Astrocyte (in vitro differentiated cells and primary cell): ENCODE results near the gene CCDC28B. TPM values are rescaled to one million over a fixed set of nuclear protein-coding genes. Genes with fewer than 3 reads are reported as not detected.

Experiments
- DNase-seq: peaks from one replicate; pipeline ENCODE4 v3.0.0-alpha.2; 2010; ENCODE audit warnings: low read depth
- FAIRE-seq: peaks from 2 replicates; lab custom pipeline; 2011; peaks lifted over from hg19 to GRCh38; lab: Jason Lieb, UNC
- H2AFZ ChIP-seq: 2 replicates; pipeline ENCODE4 v1.6.0; 2012; ENCODE audit warnings: low read depth, low read length, inconsistent platforms
- H3K27ac ChIP-seq: 2 replicates; pipeline ENCODE4 v1.5.1; 2011; ENCODE audit warnings: low read depth, low read length, inconsistent platforms
- H3K27me3 ChIP-seq: 2 replicates; pipeline ENCODE4 v1.6.0; 2011; ENCODE audit warnings: low read length, inconsistent platforms; ENCODE audit not compliant: insufficient read depth
- H3K36me3 ChIP-seq: 2 replicates; pipeline ENCODE4 v1.5.1; 2011; ENCODE audit warnings: low read length, inconsistent platforms; ENCODE audit not compliant: insufficient read depth
- H3K4me1 ChIP-seq: 2 replicates; pipeline ENCODE4 v1.5.1; 2011; ENCODE audit warnings: low read length, inconsistent platforms; ENCODE audit not compliant: insufficient read depth
- H3K4me2 ChIP-seq: 2 replicates; pipeline ENCODE4 v1.6.0; 2012; ENCODE audit warnings: low read length, inconsistent platforms
- H3K4me3 ChIP-seq: 2 replicates; pipeline ENCODE4 v1.5.1; 2011; ENCODE audit warnings: low read depth, mild to moderate bottlenecking, low read length, inconsistent platforms; ENCODE audit not compliant: insufficient read depth
- H3K79me2 ChIP-seq: 2 replicates; pipeline ENCODE4 v1.6.0; 2012; ENCODE audit warnings: mild to moderate bottlenecking, low read length, inconsistent platforms; ENCODE audit not compliant: insufficient read depth
- H3K9ac ChIP-seq: 2 replicates; pipeline ENCODE4 v1.6.0; 2012; ENCODE audit warnings: mild to moderate bottlenecking, low read length, inconsistent platforms
- H3K9me3 ChIP-seq: 2 replicates; pipeline ENCODE4 v1.5.1; 2012; ENCODE audit warnings: low read depth, mild to moderate bottlenecking, low read length, inconsistent platforms; ENCODE audit not compliant: insufficient read depth
- H4K20me1 ChIP-seq: 2 replicates; pipeline ENCODE4 v1.6.0; 2012; ENCODE audit warnings: low read length, inconsistent platforms; ENCODE audit not compliant: insufficient read depth
- H3K27ac Mint-ChIP-seq: one replicate; pipeline ENCODE4 v1.8.0; 2021; ENCODE audit warnings: mild to moderate bottlenecking, mixed read lengths; ENCODE audit not compliant: unreplicated experiment
- H3K27me3 Mint-ChIP-seq: one replicate; pipeline ENCODE4 v1.8.0; 2021; ENCODE audit warnings: low read depth, mixed read lengths; ENCODE audit not compliant: unreplicated experiment
- H3K36me3 Mint-ChIP-seq: one replicate; pipeline ENCODE4 v1.8.0; 2021; ENCODE audit warnings: low read depth, mixed read lengths; ENCODE audit not compliant: unreplicated experiment
- H3K4me1 Mint-ChIP-seq: one replicate; pipeline ENCODE4 v1.8.0; 2021; ENCODE audit warnings: low read depth, mixed read lengths; ENCODE audit not compliant: unreplicated experiment
- H3K4me3 Mint-ChIP-seq: one replicate; pipeline ENCODE4 v1.8.0; 2021; ENCODE audit warnings: mild to moderate bottlenecking, moderate library complexity, mixed read lengths; ENCODE audit not compliant: unreplicated experiment
- H3K9me3 Mint-ChIP-seq: one replicate; pipeline ENCODE4 v1.8.0; 2021; ENCODE audit warnings: mild to moderate bottlenecking, mixed read lengths; ENCODE audit not compliant: unreplicated experiment
- EZH2 ChIP-seq: IDR thresholded peaks from 2 replicates; pipeline ENCODE4 v1.6.1; 2012; ENCODE audit warnings: mild to moderate bottlenecking, low read length, inconsistent platforms; ENCODE audit not compliant: insufficient read depth
- total RNA-seq: library from RNA; stranded (reverse); gene quantifications from 2 replicates; pipeline ENCODE4 v1.2.1, GENCODE V29; 2021
- TF ChIP-seq, protein P1 (sequence below): IDR thresholded peaks from 2 replicates; pipeline ENCODE4 v1.5.1; 2011; ENCODE audit warnings: low read depth, mild to moderate bottlenecking, inconsistent platforms, low read length, moderate library complexity; ENCODE audit not compliant: insufficient read depth

The CCDC28B gene
- total RNA-seq, 1 donor from 2014 or later: 16.0 TPM

DNA sequence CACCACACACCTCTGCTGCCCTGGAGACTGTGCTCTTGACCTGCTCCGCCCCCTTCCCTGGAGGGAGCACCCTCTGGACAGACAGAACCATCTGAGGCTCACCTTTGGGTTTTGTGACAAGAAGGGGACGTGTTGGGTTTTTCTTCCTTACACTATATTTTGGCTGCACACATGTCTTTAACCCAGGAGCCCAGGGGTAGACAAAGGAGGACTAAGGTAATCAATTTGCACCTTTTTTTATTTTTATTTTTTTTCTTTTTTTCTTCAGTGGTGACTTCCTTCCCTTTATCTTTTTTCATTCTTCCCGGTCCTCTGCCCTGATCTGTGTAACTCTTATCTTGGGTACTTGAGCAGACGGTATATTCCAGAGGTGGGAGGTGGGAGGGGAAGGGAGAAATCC lies 29.4 kb upstream of the CCDC28B start:
- Histone ChIP-seq H3K36me3 (peaks cover 26% of the 10 kb centered on the region), H3K27me3 (no peaks in the 10 kb centered on the region), H4K20me1 (no peaks in the 10 kb centered on the region), H2AFZ (no peak overlapping the region), H3K9me3 (no peaks in the 10 kb centered on the region), H3K27ac (no peak overlapping the region), H3K79me2 (no peaks in the 10 kb centered on the region), H3K4me2 (no peak overlapping the region), H3K4me3 (no peak overlapping the region), H3K4me1 (no peaks in the 10 kb centered on the region), H3K9ac (no peak overlapping the region)
- no peak overlapping the region for H3K27ac Mint-ChIP-seq
- no peak for DNase-seq
- peaks cover 23% of the 10 kb centered on the region for H3K36me3 Mint-ChIP-seq
- no peak for FAIRE-seq
- H3K4me3 Mint-ChIP-seq: no peak overlapping the region
- peaks cover 11% of the 10 kb centered on the region for H3K4me1 Mint-ChIP-seq
- TF ChIP-seq, protein P1, sequence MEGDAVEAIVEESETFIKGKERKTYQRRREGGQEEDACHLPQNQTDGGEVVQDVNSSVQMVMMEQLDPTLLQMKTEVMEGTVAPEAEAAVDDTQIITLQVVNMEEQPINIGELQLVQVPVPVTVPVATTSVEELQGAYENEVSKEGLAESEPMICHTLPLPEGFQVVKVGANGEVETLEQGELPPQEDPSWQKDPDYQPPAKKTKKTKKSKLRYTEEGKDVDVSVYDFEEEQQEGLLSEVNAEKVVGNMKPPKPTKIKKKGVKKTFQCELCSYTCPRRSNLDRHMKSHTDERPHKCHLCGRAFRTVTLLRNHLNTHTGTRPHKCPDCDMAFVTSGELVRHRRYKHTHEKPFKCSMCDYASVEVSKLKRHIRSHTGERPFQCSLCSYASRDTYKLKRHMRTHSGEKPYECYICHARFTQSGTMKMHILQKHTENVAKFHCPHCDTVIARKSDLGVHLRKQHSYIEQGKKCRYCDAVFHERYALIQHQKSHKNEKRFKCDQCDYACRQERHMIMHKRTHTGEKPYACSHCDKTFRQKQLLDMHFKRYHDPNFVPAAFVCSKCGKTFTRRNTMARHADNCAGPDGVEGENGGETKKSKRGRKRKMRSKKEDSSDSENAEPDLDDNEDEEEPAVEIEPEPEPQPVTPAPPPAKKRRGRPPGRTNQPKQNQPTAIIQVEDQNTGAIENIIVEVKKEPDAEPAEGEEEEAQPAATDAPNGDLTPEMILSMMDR: no peak
- no peak for TF ChIP-seq EZH2
- no peaks in the 10 kb centered on the region for H3K9me3 Mint-ChIP-seq
- no peaks in the 10 kb centered on the region for H3K27me3 Mint-ChIP-seq

DNA sequence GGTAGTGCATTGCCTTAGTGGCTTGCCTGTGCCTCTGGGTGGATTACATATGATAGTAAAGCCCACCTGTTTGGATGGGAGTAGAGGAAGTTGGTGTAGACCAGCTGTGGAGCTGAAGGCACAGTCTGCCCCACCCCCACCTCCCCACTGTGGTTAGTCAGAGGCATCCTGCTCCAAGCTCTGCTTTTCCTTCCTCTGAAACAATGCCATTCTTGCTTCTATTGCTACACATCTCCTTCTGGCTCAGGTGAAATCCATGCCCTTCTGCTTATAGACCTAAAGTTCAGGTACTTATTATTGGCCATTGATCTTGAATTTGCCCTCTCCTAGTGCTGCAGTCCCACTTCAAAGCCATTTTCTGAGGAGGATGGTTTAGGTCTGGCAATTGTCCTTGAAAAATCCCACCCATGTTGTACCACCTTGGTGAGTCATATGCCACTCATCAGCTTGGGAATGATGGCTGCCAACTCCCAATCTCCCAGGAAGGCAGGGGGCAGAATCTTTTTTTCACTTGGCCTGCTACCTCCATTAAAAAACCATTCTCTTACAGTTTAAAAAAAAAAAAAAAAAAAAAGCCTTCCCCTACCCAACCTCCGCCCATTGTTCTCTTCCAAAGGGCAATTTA lies 27.7 kb upstream of the CCDC28B start:
- H3K36me3 ChIP-seq: peaks cover 20% of the 10 kb centered on the region
- H3K9me3 ChIP-seq: no peaks in the 10 kb centered on the region
- no peaks in the 10 kb centered on the region for H3K79me2 ChIP-seq
- H3K27me3 ChIP-seq: no peaks in the 10 kb centered on the region
- H3K9me3 Mint-ChIP-seq: no peaks in the 10 kb centered on the region
- TF ChIP-seq EZH2: no peak
- TF ChIP-seq, protein P1: no peak
- no peaks in the 10 kb centered on the region for H3K27me3 Mint-ChIP-seq
- H2AFZ ChIP-seq: no peak overlapping the region
- no peak overlapping the region for H3K9ac ChIP-seq
- H3K4me1 ChIP-seq: no peaks in the 10 kb centered on the region
- H3K4me2 ChIP-seq: no peak overlapping the region
- peaks cover 11% of the 10 kb centered on the region for H3K4me1 Mint-ChIP-seq
- peak overlapping the region; percentile 2 for H3K27ac Mint-ChIP-seq
- H3K4me3 ChIP-seq: no peak overlapping the region
- peak; percentile 9 for DNase-seq
- H3K4me3 Mint-ChIP-seq: no peak overlapping the region
- H4K20me1 ChIP-seq: no peaks in the 10 kb centered on the region
- FAIRE-seq: no peak
- H3K27ac ChIP-seq: no peak overlapping the region
- peaks cover 20% of the 10 kb centered on the region for H3K36me3 Mint-ChIP-seq
